ENCODE data around the gene GINS1.
"Not testable (repeated sequence)": the region's sequence is repeated elsewhere in the genome, so short reads cannot be mapped to it uniquely, and the experiment has no call there.

GINS1 gene

DNA sequence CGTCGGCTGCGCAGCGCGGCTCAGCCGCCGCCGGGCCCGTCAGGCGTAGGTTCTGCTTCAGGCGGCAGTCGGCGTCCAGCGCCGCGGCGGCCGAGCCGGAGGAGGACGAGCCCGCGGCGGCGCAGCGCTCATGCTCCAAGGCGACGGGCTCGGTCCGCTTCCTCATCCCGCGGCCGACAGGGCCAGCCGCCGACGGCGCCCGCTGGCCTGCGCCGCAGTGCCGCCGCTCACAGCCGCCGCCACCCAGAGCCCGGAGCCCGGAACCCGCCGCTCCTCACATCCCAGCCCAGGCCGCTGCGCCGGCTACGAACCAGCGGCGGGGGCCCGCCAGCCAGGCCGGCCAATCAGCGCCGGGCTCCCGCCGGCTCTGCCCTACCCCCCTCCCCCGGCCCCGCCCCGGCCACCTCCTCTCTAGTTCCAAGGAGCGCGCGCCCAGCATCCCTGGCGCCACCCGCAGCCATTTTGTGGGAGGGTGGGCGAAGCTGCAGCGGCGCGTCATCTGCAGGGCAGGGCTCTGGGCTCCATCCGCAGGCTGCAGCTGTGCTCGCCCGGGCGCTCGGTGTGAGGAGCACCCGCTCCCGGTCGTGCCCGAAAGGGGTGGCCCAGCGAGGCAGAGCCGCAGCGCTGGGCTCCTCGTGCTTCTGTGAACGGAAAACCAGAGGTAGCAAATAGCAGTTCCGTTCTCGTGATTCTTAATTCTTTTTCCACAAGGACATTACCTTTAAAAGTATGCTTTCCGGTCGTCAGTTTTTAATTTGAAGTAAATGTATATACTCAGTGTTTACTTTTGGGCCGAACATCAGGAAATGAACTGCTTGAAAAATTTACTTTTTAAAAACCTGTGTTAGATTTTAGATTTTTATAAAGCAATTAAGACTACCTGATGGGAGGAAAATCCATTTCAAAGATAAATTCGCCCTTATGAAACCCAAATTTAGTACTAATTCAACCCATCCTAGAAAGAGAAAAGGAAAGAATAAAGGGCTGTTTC, 16.6 kb upstream of the GINS1 start, which contains the start of gene ABHD12:
Gene ABHD12 (minus strand): TSS at position 298 of the 991 bp plus-strand sequence. CDS start 132 bp downstream, at position 166.
- DNase-seq, result peak; percentile 94

GRCh38 chr20:25394276-25394675, 13.2 kb upstream of the GINS1 start:
- DNase-seq, result no peak

DNA sequence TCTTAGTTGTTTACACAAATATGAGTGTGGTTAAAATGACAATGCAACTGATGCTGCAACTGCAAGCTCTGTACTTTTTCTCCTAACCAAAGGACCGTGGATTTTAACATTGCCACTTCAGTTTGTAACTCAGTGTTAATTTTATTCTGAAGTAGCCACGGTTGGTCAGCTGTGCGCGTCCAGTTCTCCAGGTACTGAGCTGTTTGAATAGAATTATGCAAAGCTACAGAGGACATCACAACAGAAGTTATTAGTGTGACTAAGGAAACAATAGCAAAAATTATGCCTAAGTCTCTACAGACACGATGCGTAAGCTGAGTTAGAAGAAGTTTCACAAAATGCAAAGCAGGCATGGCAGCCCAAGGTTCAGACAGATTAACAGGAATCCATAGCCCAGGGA, 12.5 kb upstream of the GINS1 start:
- no peak for DNase-seq

GRCh38 chr20:25397096-25397495, 10.4 kb upstream of the GINS1 start:
- DNase-seq, result no peak

DNA sequence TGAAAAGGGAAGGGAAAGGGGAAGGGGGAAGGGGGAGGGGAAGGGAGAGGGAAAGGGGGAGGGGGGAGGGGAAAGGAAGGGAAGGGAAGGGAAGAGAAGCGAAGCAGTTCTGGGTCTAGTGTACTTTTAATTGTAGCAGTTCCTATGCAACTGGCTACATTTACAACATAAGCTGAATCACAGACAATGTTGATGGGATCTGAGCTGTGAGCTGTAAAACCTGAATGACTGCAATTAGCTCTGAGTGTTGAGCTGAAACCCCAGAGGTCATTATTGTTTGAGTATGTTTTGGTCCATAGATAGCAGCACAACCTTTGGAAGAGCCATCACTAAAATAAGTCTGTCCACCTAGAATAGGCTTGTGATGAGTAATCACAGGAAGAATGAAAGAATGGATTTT, 9.7 kb upstream of the GINS1 start:
- no peak for DNase-seq

- DNase-seq, result no peak
Observed at GRCh38 chr20:25398376-25399036, 9.0 kb upstream of the GINS1 start.

DNA sequence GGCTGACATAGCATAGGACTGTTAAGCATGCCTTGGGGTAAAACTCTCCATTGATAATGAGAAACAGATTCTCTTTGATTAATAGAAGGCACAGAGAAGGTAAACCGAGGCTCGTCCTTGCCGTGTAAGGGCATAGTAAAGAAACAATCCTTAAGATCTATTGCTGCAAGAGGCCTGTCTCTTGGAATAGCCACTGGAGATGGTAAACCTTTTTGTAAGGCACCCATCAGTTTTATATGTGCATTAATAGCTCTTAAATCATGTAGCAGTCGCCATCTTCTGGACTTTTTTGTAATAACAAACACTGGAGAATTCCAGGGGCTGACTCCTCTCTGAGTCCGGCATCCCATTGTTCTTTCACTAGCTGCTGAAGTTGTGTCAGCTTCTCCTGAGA, 8.4 kb upstream of the GINS1 start:
- no peak for DNase-seq

DNA sequence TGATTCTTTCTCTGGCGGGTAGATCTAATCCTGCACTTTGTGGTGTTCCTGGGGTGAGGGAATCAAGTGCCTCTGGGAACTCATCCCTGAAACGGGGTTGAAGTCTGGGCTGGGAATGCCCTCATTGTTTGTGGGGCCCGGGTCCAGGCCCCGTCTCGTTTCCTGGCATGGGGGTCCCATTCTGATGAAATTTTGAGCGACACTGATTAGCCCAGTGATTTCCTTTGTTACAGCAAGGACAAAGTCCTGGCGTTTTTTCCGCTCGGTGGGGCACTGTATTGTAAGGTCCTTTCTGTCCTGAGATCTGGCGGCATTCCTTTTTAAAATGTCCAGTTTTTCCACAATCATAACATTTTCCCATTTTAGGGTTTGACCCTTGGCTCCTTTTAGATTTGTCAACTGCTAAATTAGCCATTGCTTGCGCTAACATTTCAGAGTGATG, 7.2 kb upstream of the GINS1 start:
- DNase-seq, result not testable (repeated sequence)

GRCh38 chr20:25402583-25402982, 4.9 kb upstream of the GINS1 start:
- DNase-seq, result no peak

GRCh38 chr20:25408170-25408547, 686 bp downstream of the GINS1 start:
- DNase-seq, result no peak

DNA sequence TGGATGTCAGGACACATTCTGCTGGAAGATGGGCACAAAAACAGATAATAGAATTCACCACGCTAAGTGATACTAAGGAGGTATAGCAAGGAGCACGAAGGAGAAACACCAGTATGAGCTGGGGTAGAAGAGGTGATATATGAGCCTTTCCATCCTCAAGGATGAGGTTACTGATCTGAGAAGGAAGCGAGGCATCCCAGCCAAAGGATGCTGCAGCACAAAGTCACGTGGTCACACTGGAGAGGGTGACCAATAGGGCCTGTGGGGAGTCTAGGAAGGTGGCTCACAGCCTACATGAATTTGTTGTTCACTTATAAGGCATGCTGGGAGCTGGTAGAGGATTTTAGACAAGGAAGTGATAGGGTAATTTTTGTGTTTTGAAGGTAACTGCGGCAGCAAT, 1.4 kb downstream of the GINS1 start:
- DNase-seq, result no peak

- DNase-seq, result no peak
Observed at GRCh38 chr20:25418776-25419175, 11.3 kb downstream of the GINS1 start.

DNA sequence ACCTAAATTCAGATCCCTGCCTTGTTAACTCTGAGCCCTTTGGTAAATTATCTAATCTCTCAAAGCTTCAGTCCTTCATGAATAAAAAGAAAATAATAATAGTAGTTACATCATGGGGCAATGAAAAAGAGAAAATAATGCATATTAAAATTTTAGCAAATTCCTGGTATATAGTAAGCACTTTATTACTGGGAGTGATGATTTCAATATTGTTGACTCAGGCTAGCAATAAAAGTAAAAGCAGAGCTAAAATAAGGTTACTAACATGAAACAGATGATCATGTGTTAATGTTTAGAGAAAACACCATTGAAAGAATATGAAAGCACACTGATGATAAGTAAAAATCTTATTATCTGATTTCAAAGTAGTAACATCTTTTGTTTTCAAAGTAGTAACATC, 13.6 kb downstream of the GINS1 start:
- no peak for DNase-seq

DNA sequence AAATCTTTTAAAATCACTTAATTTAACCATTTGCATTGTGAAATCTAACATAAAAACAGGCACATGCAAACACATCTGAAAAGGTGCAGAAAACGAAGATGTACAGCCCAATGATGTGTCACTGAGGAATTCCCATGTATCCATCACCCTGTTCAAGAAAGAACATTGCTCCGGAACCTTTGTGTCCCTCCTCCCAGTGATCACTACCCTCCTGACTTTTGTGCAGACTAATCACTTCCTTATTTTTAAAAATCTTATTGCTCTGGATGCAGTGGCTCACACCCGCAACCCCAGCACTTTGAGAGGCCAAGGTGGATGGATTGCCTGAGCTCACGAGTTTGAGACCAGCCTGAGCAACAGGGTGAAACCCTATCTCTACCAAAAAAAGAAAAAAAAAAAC, 14.6 kb downstream of the GINS1 start:
- DNase-seq, result no peak

GRCh38 chr20:25424536-25424935, 17.1 kb downstream of the GINS1 start:
- DNase-seq, result no peak

- no peak for DNase-seq
Observed at GRCh38 chr20:25437153-25437581, 29.7 kb downstream of the GINS1 start.

DNA sequence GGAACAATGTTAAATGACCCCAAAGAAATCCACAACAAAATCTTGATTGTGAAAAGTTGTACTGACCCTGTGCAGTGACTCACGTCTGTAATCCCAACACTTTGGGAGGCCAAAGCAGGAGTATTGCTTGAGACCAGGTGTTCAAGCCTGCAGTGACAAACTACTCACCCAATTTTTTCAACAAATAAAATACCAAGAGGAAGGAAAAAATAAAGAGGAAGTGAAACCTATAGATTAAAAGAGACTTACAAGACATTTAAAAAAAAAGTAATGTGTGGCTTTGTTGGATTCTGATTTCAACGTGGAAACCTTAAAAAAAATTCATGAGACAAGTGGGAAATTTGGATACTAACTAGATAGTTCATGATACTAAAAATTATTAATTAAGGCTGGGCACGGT, 31.9 kb downstream of the GINS1 start:
- DNase-seq, result no peak

DNA sequence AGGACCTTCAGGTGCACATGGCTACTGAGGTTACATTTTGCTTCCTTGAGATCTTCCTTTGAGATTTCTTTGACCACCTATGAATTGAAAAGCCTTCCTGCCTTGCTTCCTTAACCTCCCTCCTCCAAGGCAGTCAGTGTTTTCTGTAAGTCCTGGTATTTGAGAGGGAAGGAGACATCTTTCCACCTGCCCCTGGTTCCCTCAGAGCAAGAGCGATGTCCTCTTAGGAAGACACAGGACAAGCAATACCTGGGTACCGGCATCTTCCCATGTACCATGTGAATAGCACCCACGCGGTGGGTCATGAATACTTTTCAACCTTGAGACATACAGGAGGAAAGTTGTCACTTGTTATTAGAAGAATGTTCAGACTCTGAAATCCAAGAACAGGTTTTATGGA, 37.1 kb downstream of the GINS1 start:
- DNase-seq, result no peak

- DNase-seq, result no peak
Observed at GRCh38 chr20:25447671-25448070, 40.2 kb downstream of the GINS1 start.

GRCh38 chr20:25452333-25452732, 44.9 kb downstream of the GINS1 start:
- no peak for DNase-seq

DNA sequence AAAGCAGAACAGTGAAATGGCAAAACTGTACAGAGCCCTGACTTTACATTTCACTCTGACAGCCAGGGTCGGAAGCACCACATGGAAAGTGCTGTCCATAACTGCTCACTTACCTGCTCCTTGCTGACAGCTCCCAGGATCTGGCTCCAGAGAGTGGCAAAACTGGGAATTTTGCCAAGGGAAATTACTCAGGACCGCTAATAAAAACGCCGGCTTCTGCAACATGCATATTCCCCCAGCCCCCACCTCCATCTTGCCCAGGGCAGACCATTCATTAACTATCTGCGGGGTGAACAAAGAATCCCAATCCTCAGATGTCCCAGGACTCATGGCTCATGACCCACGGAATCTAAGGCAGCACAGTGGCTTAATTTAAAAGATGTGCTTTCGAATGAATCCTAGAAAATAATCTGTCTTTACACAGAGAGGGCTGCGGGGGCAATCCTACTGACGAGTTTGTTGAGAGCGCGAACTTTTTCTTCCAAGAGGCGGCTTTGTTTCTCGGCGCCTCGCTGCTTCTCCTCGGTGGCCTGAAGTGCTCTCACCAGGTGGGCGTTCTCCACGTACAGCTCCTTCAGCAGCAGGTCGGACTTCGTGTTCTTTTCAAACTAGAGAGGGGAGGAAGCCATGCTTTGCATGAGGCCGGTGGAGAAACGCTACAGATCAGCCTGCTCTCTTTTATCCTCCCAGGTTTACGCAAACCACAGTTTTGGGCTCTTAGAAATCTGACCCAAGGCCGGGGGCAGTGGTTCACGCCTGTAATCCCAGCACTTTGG, 45.8 kb downstream of the GINS1 start:
- DNase-seq, result no peak

DNA sequence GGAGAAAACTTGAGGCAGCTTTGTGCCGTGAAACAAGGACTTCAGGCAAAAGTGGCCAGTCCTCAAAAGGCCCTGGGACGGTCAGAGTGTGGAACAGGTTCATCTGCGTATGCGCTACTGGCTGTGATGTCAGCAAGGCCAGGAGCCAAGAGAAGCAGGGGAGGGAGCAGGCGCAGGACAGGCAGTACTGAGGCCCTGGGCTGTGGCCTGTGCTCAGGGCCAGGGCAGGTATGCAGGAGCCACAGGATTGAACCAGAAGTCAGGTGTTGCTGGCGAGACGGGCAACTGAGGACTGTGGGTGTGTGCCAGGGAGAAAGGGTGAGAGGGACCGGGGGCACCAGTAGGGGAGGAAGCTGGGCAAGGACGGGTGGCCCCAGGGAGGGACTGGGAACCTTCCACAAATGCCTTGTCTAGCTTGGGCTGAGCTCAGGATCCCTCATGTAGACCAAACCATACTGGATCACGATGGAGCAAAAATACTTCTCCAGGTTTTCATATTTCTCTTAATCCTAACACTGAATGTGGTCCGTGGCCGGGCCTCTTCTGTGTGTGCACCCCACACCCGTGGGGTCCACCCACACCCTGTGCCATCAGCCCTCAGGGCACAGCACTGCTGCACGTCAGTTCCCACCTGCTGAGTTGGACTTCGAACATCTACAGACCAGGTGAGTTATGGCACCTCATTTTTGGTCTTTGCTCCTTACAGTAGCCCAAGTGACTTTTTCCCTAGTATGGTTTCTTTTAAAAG, 46.9 kb downstream of the GINS1 start:
- DNase-seq, result no peak
